Keratinocyte (primary cell): ENCODE results near the gene RNF182.

Source experiments
- CTCF ChIP-seq, 3 experiments: IDR thresholded peaks in 1 of 3; conservative IDR thresholded peaks in 1 of 3; optimal IDR thresholded peaks in 1 of 3; 2 replicates in 2 of 3; 3 replicates in 1 of 3; pipeline versions ENCODE3 to v1.5.1; 2011; ENCODE audit warnings: low read length in 3 of 3, mild to moderate bottlenecking in 3 of 3, moderate library complexity in 2 of 3, control low read depth in 1 of 3, inconsistent platforms in 1 of 3; ENCODE audit not compliant: insufficient read depth in 2 of 3; ENCODE audit errors: extremely low read depth in 1 of 3
- EZH2 ChIP-seq: IDR thresholded peaks from one replicate; pipeline ENCODE4 v1.6.1; 2012; ENCODE audit warnings: inconsistent platforms, mild to moderate bottlenecking, low read length, moderate library complexity

GRCh38 chr6:13978787-13979186 lies 54.0 kb downstream of the RNF182 start:
- TF ChIP-seq CTCF (optimal IDR thresholded peaks at IDR 0.05 in 1 of 3, IDR thresholded peaks at IDR 0.05 in 1 of 3, conservative IDR thresholded peaks at IDR 0.05 in 1 of 3; ENCODE audit: extremely low read depth in 1 of 3, insufficient read depth in 2 of 3, low read length in 3 of 3) (no peak), EZH2 (no peak)
